B cell (primary cell): ENCODE measurements around the gene CDK13. TPM values are rescaled to one million over a fixed set of nuclear protein-coding genes. Genes with fewer than 3 reads are reported as not detected.
"Not testable (repeated sequence)": the region's sequence is repeated elsewhere in the genome, so short reads cannot be mapped to it uniquely, and the experiment has no call there.

Source experiments
- ATAC-seq: fragments of 200-7000 bp; cut with Tn5 transposase; one replicate; pipeline ENCODE4 v1.10.0; 2021; ENCODE audit warnings: low read depth, mild to moderate bottlenecking, moderate number of reproducible peaks, moderate library complexity
- CTCF ChIA-PET: fragments of 350-600 bp; sonication (Branson Sonifier 250); formaldehyde crosslinking; loops from one replicate; lab custom pipeline; 2021; ENCODE audit warnings: antibody characterized with exemption, inconsistent platforms; lab: Charles Lee
- POLR2A ChIA-PET: fragments of 350-600 bp; sonication (Branson Sonifier 250); formaldehyde crosslinking; loops from one replicate; lab custom pipeline; 2021; ENCODE audit warnings: antibody characterized with exemption; lab: Charles Lee
- DNase-seq: peaks from one replicate; pipeline ENCODE4 v3.0.0; 2013
- H2AFZ ChIP-seq: 2 replicates; pipeline ENCODE4 v1.6.1; 2012; ENCODE audit warnings: mild to moderate bottlenecking, low read depth, low read length; ENCODE audit not compliant: insufficient read depth, poor library complexity, severe bottlenecking
- H3K27ac ChIP-seq, 2 donors: 1 replicate in 1 of 2; 2 replicates in 1 of 2; pipeline ENCODE4 v1.5.1; 2012 to 2013; ENCODE audit warnings: low read length in 2 of 2, mild to moderate bottlenecking in 2 of 2, moderate library complexity in 1 of 2
- H3K27me3 ChIP-seq, 4 experiments: fragments of 200-600 bp in 1 of 4; sonication (generic) in 1 of 4; replicated peaks in 1 of 4; 1 replicate in 2 of 4; 2 replicates in 2 of 4; pipeline versions ENCODE4 v1.6.1 to v1.7.0; 2013 to 2016; ENCODE audit warnings: low read length in 3 of 4, mild to moderate bottlenecking in 2 of 4, mixed read lengths in 1 of 4, moderate library complexity in 1 of 4; ENCODE audit not compliant: insufficient read depth in 4 of 4, control insufficient read depth in 3 of 4; ENCODE audit errors: control extremely low read depth in 1 of 4
- H3K36me3 ChIP-seq, 2 experiments: replicated peaks in 1 of 2; 1 replicate in 1 of 2; 2 replicates in 1 of 2; pipeline versions ENCODE4 v1.6.1 to v1.7.1; 2013; ENCODE audit warnings: low read length in 1 of 2; ENCODE audit not compliant: insufficient read depth in 2 of 2, control insufficient read depth in 1 of 2; ENCODE audit errors: control extremely low read depth in 1 of 2, extremely low read depth in 1 of 2
- H3K4me1 ChIP-seq, 2 donors: fragments of 200-600 bp in 1 of 2; sonication (generic) in 1 of 2; 1 replicate in 1 of 2; 2 replicates in 1 of 2; pipeline versions ENCODE4 v1.5.1 to v1.6.1; 2013 to 2017; ENCODE audit warnings: low read length in 2 of 2; ENCODE audit not compliant: control insufficient read depth in 2 of 2, insufficient read depth in 2 of 2
- H3K4me2 ChIP-seq: replicated peaks from 2 replicates; pipeline ENCODE3; 2012; ENCODE audit warnings: mild to moderate bottlenecking, low read depth, low read length; ENCODE audit not compliant: poor library complexity, severe bottlenecking
- H3K4me3 ChIP-seq, 5 experiments: fragments of 200-600 bp in 1 of 5; sonication (generic) in 1 of 5; 1 replicate in 3 of 5; 2 replicates in 2 of 5; pipeline versions ENCODE4 v1.5.1 to v1.7.0; 2011 to 2016; ENCODE audit warnings: low read length in 4 of 5, mild to moderate bottlenecking in 4 of 5, low read depth in 2 of 5, control low read depth in 1 of 5, moderate library complexity in 1 of 5; ENCODE audit not compliant: insufficient read depth in 1 of 5; ENCODE audit errors: control extremely low read depth in 1 of 5, extremely low read depth in 1 of 5
- H3K79me2 ChIP-seq: fragments of 200-600 bp; sonication (generic); one replicate; pipeline ENCODE4 v1.6.0; 2016; ENCODE audit warnings: low read length; ENCODE audit not compliant: control insufficient read depth, insufficient read depth
- H3K9ac ChIP-seq: fragments of 200-600 bp; sonication (generic); 2 replicates; pipeline ENCODE4 v1.6.1; 2017; ENCODE audit warnings: mild to moderate bottlenecking, low read length, moderate library complexity
- H3K9me3 ChIP-seq, 3 donors: one replicate each; pipeline versions ENCODE4 v1.6.1 to v1.7.1; 2013; ENCODE audit warnings: low read length in 2 of 3; ENCODE audit not compliant: control insufficient read depth in 2 of 3, insufficient read depth in 1 of 3; ENCODE audit errors: control extremely low read depth in 1 of 3
- H4K20me1 ChIP-seq: 2 replicates; pipeline ENCODE4 v1.6.0; 2012; ENCODE audit warnings: mild to moderate bottlenecking, low read length; ENCODE audit not compliant: insufficient read depth, control insufficient read depth, poor library complexity, severe bottlenecking
- H3K27ac Mint-ChIP-seq: one replicate; pipeline ENCODE4 v1.8.0; 2021; ENCODE audit warnings: mixed read lengths
- H3K27me3 Mint-ChIP-seq: one replicate; pipeline ENCODE4 v1.8.0; 2021; ENCODE audit warnings: mixed read lengths
- H3K4me1 Mint-ChIP-seq: one replicate; pipeline ENCODE4 v1.8.0; 2021; ENCODE audit warnings: mixed read lengths
- H3K4me3 Mint-ChIP-seq: one replicate; pipeline ENCODE4 v1.8.0; 2021; ENCODE audit warnings: mixed read lengths
- H3K9me3 Mint-ChIP-seq: one replicate; pipeline ENCODE4 v1.8.0; 2022; ENCODE audit warnings: mixed read lengths; ENCODE audit not compliant: insufficient read depth
- EZH2 ChIP-seq: IDR thresholded peaks from 2 replicates; pipeline ENCODE4 v1.6.1; 2012; ENCODE audit warnings: borderline replicate concordance, low read depth, mild to moderate bottlenecking, moderate library complexity, low read length; ENCODE audit not compliant: insufficient read depth, poor library complexity, severe bottlenecking
- WGBS: methylation state at CpG from one replicate; pipeline ENCODE4 v1.1.5; 2013; ENCODE audit warnings: missing lambda C conversion rate; ENCODE audit not compliant: insufficient coverage; 5-methylcytosine and 5-hydroxymethylcytosine counted together
- intact Hi-C: fragments of 100-400 bp; cut with micrococcal nuclease; formaldehyde crosslinking; loops from one replicate; pipeline ENCODE4 v1.10.0; 2022
- polyA plus RNA-seq: library from polyadenylated mRNA; depleted of rRNA; stranded (reverse); fragments of >200 nt; gene quantifications from 2 replicates; pipeline ENCODE4 v1.2.3, GENCODE V29; 2012
- total RNA-seq, 2 donors: library from RNA; stranded (reverse); fragments of 120-200 nt in 1 of 2; gene quantifications; 1 replicate in 1 of 2; 2 replicates in 1 of 2; pipeline versions ENCODE4 v1.2.3 to v1.2.4, GENCODE V29; 2013 to 2022
- TF ChIP-seq, protein P1 (sequence below): fragments of 200-600 bp; IDR thresholded peaks from one replicate; pipeline ENCODE4 v1.8.0; 2022; ENCODE audit warnings: antibody characterized with exemption, mild to moderate bottlenecking

The CDK13 gene
- total and polyA plus RNA-seq, 2 donors (not counting 1 experiment from before 2014, with no cell fraction given), result 56.1 to 146 TPM

DNA sequence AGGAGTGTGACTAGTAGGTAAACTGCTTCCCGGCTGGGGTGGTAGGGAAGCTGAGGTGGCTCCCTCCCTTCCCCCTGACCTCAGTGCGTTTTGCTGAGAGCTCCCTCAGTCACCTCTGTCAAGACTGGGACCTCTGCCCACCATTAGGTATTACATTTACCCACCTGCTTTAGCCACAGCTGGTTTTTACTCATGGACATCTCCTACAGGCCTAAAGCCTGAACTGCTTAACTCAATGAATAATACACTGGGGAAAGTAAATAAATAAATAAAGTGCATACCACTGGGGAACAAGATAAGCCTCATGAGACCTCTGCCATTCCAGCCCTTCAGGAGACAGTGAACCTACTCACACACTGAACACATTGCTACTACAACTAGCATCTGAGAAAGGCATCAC, 38.9 kb upstream of the CDK13 start:
- Mint-ChIP-seq H3K27me3 (peaks cover 4% of the 10 kb centered on the region), H3K27ac (no peak overlapping the region), H3K4me1 (peaks cover 6% of the 10 kb centered on the region), H3K9me3 (peaks cover 9% of the 10 kb centered on the region), H3K4me3 (no peak overlapping the region)
- no peak for DNase-seq
- ChIA-PET POLR2A (no interaction called here), CTCF (interaction anchor here (0.9 kb wide), 1 partner anchor 138 kb away, joined by 3 read pairs; no protein-coding TSS in a partner anchor)
- Histone ChIP-seq H2AFZ (no peak overlapping the region), H3K79me2 (no peaks in the 10 kb centered on the region), H3K4me1 (no peaks in the 10 kb centered on the region), H3K27ac (no peak overlapping the region), H3K4me3 (no peak overlapping the region), H3K4me2 (no peak overlapping the region), H3K36me3 (no peaks in the 10 kb centered on the region), H3K9ac (no peak overlapping the region), H3K9me3 (peaks cover 2 to 3% (median 3%) of the 10 kb centered on the region in 3 donors), H3K27me3 (no peaks in the 10 kb centered on the region), H4K20me1 (no peaks in the 10 kb centered on the region)
- TF ChIP-seq EZH2, result no peak
- TF ChIP-seq, protein P1, sequence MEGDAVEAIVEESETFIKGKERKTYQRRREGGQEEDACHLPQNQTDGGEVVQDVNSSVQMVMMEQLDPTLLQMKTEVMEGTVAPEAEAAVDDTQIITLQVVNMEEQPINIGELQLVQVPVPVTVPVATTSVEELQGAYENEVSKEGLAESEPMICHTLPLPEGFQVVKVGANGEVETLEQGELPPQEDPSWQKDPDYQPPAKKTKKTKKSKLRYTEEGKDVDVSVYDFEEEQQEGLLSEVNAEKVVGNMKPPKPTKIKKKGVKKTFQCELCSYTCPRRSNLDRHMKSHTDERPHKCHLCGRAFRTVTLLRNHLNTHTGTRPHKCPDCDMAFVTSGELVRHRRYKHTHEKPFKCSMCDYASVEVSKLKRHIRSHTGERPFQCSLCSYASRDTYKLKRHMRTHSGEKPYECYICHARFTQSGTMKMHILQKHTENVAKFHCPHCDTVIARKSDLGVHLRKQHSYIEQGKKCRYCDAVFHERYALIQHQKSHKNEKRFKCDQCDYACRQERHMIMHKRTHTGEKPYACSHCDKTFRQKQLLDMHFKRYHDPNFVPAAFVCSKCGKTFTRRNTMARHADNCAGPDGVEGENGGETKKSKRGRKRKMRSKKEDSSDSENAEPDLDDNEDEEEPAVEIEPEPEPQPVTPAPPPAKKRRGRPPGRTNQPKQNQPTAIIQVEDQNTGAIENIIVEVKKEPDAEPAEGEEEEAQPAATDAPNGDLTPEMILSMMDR, result no peak
- ATAC-seq, result no peak
- intact Hi-C loops, result no loop called here
- 100% methylated on average over 1 of the region's 2 CpGs for WGBS

DNA sequence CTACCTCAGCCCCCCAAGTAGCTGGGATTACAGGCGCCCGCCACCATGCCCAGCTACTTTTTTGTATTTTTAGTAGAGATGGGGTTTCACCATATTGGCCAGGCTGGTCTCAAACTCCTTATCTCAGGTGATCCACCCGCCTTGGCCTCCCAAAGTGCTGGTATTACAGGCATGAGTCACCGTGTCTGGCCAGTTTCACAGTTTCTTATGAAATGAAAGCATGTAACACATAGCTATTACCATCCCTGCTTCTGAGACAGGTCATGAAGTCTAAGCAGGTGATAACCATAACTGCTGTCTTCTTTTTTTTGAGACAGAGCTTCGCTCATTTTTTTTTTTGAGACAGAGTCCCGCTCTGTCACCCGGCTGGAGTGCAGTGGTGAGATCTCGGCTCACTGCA, 34.2 kb upstream of the CDK13 start:
- H2AFZ ChIP-seq, POLR2A ChIA-PET, H3K36me3 ChIP-seq, intact Hi-C loops, H3K4me3 ChIP-seq, H3K27ac ChIP-seq, DNase-seq, H4K20me1 ChIP-seq, H3K79me2 ChIP-seq, H3K9ac ChIP-seq, H3K9me3 ChIP-seq, H3K27ac Mint-ChIP-seq, H3K4me1 Mint-ChIP-seq, H3K27me3 Mint-ChIP-seq, H3K4me2 ChIP-seq, H3K4me3 Mint-ChIP-seq, ATAC-seq, H3K4me1 ChIP-seq, H3K27me3 ChIP-seq, H3K9me3 Mint-ChIP-seq: not testable (repeated sequence)
- WGBS, result 100% methylated on average over 6 of the region's 8 CpGs
- CTCF ChIA-PET, result interaction anchor here (2.6 kb wide), 1 partner anchor 20 kb away, joined by 10 read pairs; no protein-coding TSS in a partner anchor
